ENCODE data around the gene RNU6-1. TPM values are rescaled to one million over a fixed set of nuclear protein-coding genes. Genes with fewer than 3 reads are reported as not detected.

The RNU6-1 gene
- total and polyA plus RNA-seq, 2 donors (not counting 1 experiment from before 2014, with no cell fraction given), result not detected

DNA sequence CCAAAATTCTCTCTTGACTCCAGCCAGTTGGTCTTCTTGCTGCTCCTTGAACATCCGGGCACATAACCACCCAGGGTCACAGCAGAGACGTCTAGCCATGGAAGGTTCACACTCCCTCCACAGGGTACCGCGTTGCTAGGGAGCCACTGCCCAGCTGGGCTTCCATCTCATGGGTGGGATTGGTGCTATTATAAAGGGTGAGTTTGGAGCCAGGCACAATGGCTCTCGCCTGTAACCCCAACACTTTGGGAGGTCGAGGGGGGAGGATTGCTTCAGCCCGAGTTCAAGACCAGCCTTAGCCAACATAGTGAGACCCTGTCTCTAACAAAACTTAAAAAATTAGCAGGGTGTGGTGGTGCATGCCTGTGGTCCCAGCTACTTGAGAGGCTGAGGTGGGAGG lies 32.0 kb downstream of the RNU6-1 start:
- intact Hi-C loops (cut with micrococcal nuclease), result no loop called here
- Mint-ChIP-seq H3K27me3 (peaks cover 3% of the 10 kb centered on the region), H3K9me3 (ENCODE audit: insufficient read depth) (no peaks in the 10 kb centered on the region), H3K4me1 (peaks cover 5% of the 10 kb centered on the region), H3K27ac (no peak overlapping the region), H3K4me3 (no peak overlapping the region)
- TF ChIP-seq, protein P1, sequence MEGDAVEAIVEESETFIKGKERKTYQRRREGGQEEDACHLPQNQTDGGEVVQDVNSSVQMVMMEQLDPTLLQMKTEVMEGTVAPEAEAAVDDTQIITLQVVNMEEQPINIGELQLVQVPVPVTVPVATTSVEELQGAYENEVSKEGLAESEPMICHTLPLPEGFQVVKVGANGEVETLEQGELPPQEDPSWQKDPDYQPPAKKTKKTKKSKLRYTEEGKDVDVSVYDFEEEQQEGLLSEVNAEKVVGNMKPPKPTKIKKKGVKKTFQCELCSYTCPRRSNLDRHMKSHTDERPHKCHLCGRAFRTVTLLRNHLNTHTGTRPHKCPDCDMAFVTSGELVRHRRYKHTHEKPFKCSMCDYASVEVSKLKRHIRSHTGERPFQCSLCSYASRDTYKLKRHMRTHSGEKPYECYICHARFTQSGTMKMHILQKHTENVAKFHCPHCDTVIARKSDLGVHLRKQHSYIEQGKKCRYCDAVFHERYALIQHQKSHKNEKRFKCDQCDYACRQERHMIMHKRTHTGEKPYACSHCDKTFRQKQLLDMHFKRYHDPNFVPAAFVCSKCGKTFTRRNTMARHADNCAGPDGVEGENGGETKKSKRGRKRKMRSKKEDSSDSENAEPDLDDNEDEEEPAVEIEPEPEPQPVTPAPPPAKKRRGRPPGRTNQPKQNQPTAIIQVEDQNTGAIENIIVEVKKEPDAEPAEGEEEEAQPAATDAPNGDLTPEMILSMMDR (IDR thresholded peaks at IDR 0.05), result no peak
- no peak for TF ChIP-seq EZH2 (IDR thresholded peaks at IDR 0.05; ENCODE audit: borderline replicate concordance, insufficient read depth, low read depth, low read length, poor library complexity, severe bottlenecking)
- Histone ChIP-seq H3K9me3 (ENCODE audit: control extremely low read depth in 1 of 3, control insufficient read depth in 2 of 3, insufficient read depth in 1 of 3, low read length in 2 of 3) (no peaks in the 10 kb centered on the region), H2AFZ (ENCODE audit: insufficient read depth, low read depth, low read length, poor library complexity, severe bottlenecking) (no peak overlapping the region), H4K20me1 (ENCODE audit: control insufficient read depth, insufficient read depth, low read length, poor library complexity, severe bottlenecking) (no peaks in the 10 kb centered on the region), H3K27ac (ENCODE audit: low read length in 2 of 2) (no peak overlapping the region), H3K4me1 (ENCODE audit: control insufficient read depth in 2 of 2, insufficient read depth in 2 of 2, low read length in 2 of 2) (peaks cover 8 to 10% of the 10 kb centered on the region in 2 donors), H3K27me3 (replicated peaks in 1 of 4; ENCODE audit: control extremely low read depth in 1 of 4, control insufficient read depth in 3 of 4, insufficient read depth in 4 of 4, low read length in 3 of 4) (peaks cover 0 to 9% (median 0%) of the 10 kb centered on the region in 4 experiments), H3K9ac (ENCODE audit: low read length) (no peak overlapping the region), H3K36me3 (replicated peaks in 1 of 2; ENCODE audit: control extremely low read depth in 1 of 2, control insufficient read depth in 1 of 2, extremely low read depth in 1 of 2, insufficient read depth in 2 of 2, low read length in 1 of 2) (peaks cover 0 to 5% of the 10 kb centered on the region in 2 experiments), H3K4me2 (replicated peaks; ENCODE audit: low read depth, low read length, poor library complexity, severe bottlenecking) (no peak overlapping the region), H3K4me3 (ENCODE audit: control extremely low read depth in 1 of 5, extremely low read depth in 1 of 5, insufficient read depth in 1 of 5, low read depth in 2 of 5, low read length in 4 of 5) (no peak overlapping the region), H3K79me2 (ENCODE audit: control insufficient read depth, insufficient read depth, low read length) (no peaks in the 10 kb centered on the region)
- POLR2A ChIA-PET, result no interaction called here
- DNase-seq (no peak), ATAC-seq (ENCODE audit: low read depth) (no peak)
- CTCF ChIA-PET, result interaction anchor here (1.0 kb wide), 1 partner anchor 28 kb away, joined by 3 read pairs; no protein-coding TSS in a partner anchor
- WGBS (ENCODE audit: insufficient coverage), result 100% methylated on average over 3 of the region's 7 CpGs

DNA sequence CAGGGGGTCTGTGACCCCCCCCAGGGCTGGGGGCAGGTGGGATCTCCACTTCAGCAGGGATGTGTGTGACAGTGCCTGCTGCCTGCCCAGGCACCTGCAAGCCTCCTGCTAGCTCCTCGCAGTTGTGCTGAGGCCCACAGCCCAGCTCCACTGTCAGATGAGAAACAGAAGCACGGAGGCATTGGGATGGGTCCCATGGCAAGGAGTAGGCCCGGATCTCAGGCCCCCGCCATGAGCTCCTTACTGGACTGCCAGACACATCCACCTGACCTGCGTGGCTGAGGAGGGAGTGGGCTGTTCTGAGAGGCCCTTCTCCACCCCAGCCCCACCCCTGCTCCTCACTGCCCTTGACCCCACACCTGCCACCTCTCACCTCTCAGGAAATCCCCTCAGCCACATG lies 32.7 kb downstream of the RNU6-1 start:
- Mint-ChIP-seq H3K4me3 (no peak overlapping the region), H3K9me3 (ENCODE audit: insufficient read depth) (no peaks in the 10 kb centered on the region), H3K4me1 (peaks cover 5% of the 10 kb centered on the region), H3K27ac (no peak overlapping the region), H3K27me3 (peaks cover 3% of the 10 kb centered on the region)
- DNase-seq, result no peak
- ChIA-PET POLR2A (no interaction called here), CTCF (interaction anchor here (1.0 kb wide), 1 partner anchor 29 kb away, joined by 3 read pairs; no protein-coding TSS in a partner anchor)
- Histone ChIP-seq H3K4me2 (replicated peaks; ENCODE audit: low read depth, low read length, poor library complexity, severe bottlenecking) (no peak overlapping the region), H3K27me3 (replicated peaks in 1 of 4; ENCODE audit: control extremely low read depth in 1 of 4, control insufficient read depth in 3 of 4, insufficient read depth in 4 of 4, low read length in 3 of 4) (peaks cover 0 to 6% (median 0%) of the 10 kb centered on the region in 4 experiments), H3K27ac (ENCODE audit: low read length in 2 of 2) (no peak overlapping the region), H4K20me1 (ENCODE audit: control insufficient read depth, insufficient read depth, low read length, poor library complexity, severe bottlenecking) (no peaks in the 10 kb centered on the region), H3K36me3 (replicated peaks in 1 of 2; ENCODE audit: control extremely low read depth in 1 of 2, control insufficient read depth in 1 of 2, extremely low read depth in 1 of 2, insufficient read depth in 2 of 2, low read length in 1 of 2) (peaks cover 0 to 5% of the 10 kb centered on the region in 2 experiments), H3K79me2 (ENCODE audit: control insufficient read depth, insufficient read depth, low read length) (no peaks in the 10 kb centered on the region), H3K4me3 (ENCODE audit: control extremely low read depth in 1 of 5, extremely low read depth in 1 of 5, insufficient read depth in 1 of 5, low read depth in 2 of 5, low read length in 4 of 5) (no peak overlapping the region), H3K4me1 (ENCODE audit: control insufficient read depth in 2 of 2, insufficient read depth in 2 of 2, low read length in 2 of 2) (peaks cover 11 to 13% of the 10 kb centered on the region in 2 donors), H3K9me3 (ENCODE audit: control extremely low read depth in 1 of 3, control insufficient read depth in 2 of 3, insufficient read depth in 1 of 3, low read length in 2 of 3) (no peaks in the 10 kb centered on the region), H3K9ac (ENCODE audit: low read length) (no peak overlapping the region), H2AFZ (ENCODE audit: insufficient read depth, low read depth, low read length, poor library complexity, severe bottlenecking) (no peak overlapping the region)
- intact Hi-C loops (cut with micrococcal nuclease), result no loop called here
- no peak for ATAC-seq (ENCODE audit: low read depth)
- TF ChIP-seq, protein P1 (IDR thresholded peaks at IDR 0.05), result no peak
- TF ChIP-seq EZH2 (IDR thresholded peaks at IDR 0.05; ENCODE audit: borderline replicate concordance, insufficient read depth, low read depth, low read length, poor library complexity, severe bottlenecking), result no peak
- 92% methylated on average over 2 of the region's 5 CpGs for WGBS (ENCODE audit: insufficient coverage)

All from B cell (primary cell).